HepG2 (cell line): Measurements from ENCODE around the gene STUM. TPM values are rescaled to one million over a fixed set of nuclear protein-coding genes. Genes with fewer than 3 reads are reported as not detected.

ENCODE experiments used
- ATAC-seq: fragments of 200-7000 bp; cut with Tn5 transposase; 3 replicates; pipeline ENCODE4 v1.9.1; 2020; ENCODE audit warnings: mild to moderate bottlenecking, moderate library complexity
- BruUV-seq: library from RNA; stranded (reverse); fragments of 400-500 nt; replicated peaks from 2 replicates; lab custom pipeline; 2021; lab: Mats Ljungman, UMichigan
- CTCF ChIA-PET: fragments of 300-600 bp; formaldehyde crosslinking; extraction: SDS; loops from one replicate; lab custom pipeline; 2021; ENCODE audit warnings: low total read pairs, inconsistent platforms, low intra/inter-chr PET ratio; lab: Yijun Ruan, JAX
- POLR2A ChIA-PET: fragments of 350-600 bp; sonication (Branson Sonifier 250); formaldehyde crosslinking; loops from one replicate; lab custom pipeline; 2020; ENCODE audit warnings: antibody characterized with exemption, inconsistent platforms; lab: Yijun Ruan, JAX
- DNase-seq: peaks from one replicate; pipeline ENCODE4 v3.0.0-alpha.2; 2015; ENCODE audit warnings: low spot score
- FAIRE-seq: peaks from 3 replicates; lab custom pipeline; 2011; peaks lifted over from hg19 to GRCh38; lab: Jason Lieb, UNC
- H2AFZ ChIP-seq: one replicate; pipeline ENCODE4 v1.6.1; 2011; ENCODE audit warnings: low read length, inconsistent platforms
- H3K27ac ChIP-seq: fragments of 300-600 bp; 3 replicates; pipeline ENCODE4 v1.8.0; 2011; ENCODE audit warnings: mixed run types, mild to moderate bottlenecking, mixed read lengths, low read length, inconsistent platforms; ENCODE audit not compliant: insufficient read depth; ENCODE audit errors: extremely low read length
- H3K27me3 ChIP-seq, 2 experiments: fragments of 200-600 bp in 1 of 2; 2 replicates in 1 of 2; 3 replicates in 1 of 2; pipeline versions ENCODE4 v1.6.0 to v1.8.0; 2011; ENCODE audit warnings: low read length in 2 of 2, mild to moderate bottlenecking in 2 of 2, moderate library complexity in 2 of 2, inconsistent platforms in 1 of 2; ENCODE audit not compliant: insufficient read depth in 2 of 2, control insufficient read depth in 1 of 2
- H3K36me3 ChIP-seq, 2 experiments: fragments of 200-600 bp in 1 of 2; replicated peaks in 1 of 2; 2 replicates in 1 of 2; 3 replicates in 1 of 2; pipeline versions ENCODE4 v1.5.1 to v1.8.0; 2011; ENCODE audit warnings: low read length in 2 of 2, inconsistent platforms in 1 of 2; ENCODE audit not compliant: insufficient read depth in 2 of 2, control insufficient read depth in 1 of 2
- H3K4me1 ChIP-seq: 2 replicates; pipeline ENCODE4 v1.5.1; 2012; ENCODE audit warnings: low read length, inconsistent platforms; ENCODE audit not compliant: insufficient read depth
- H3K4me2 ChIP-seq: 2 replicates; pipeline ENCODE4 v1.6.0; 2011; ENCODE audit warnings: low read depth, low read length, inconsistent platforms
- H3K4me3 ChIP-seq, 3 experiments: fragments of 200-600 bp in 1 of 3; sonication (generic), shearing (Covaris generic) in 1 of 3; replicated peaks in 1 of 3; 2 replicates each; pipeline ENCODE4 v1.5.1; 2011 to 2016; ENCODE audit warnings: low read length in 3 of 3, inconsistent platforms in 2 of 3, low read depth in 2 of 3, mild to moderate bottlenecking in 2 of 3, control low read depth in 1 of 3, mixed read lengths in 1 of 3; ENCODE audit not compliant: insufficient read depth in 1 of 3
- H3K79me2 ChIP-seq: one replicate; pipeline ENCODE4 v1.6.1; 2011; ENCODE audit warnings: low read length, inconsistent platforms; ENCODE audit not compliant: insufficient read depth
- H3K9ac ChIP-seq: 2 replicates; pipeline ENCODE4 v1.6.0; 2011; ENCODE audit warnings: mild to moderate bottlenecking, low read depth, low read length, inconsistent platforms; ENCODE audit not compliant: insufficient read depth
- H3K9me3 ChIP-seq: 2 replicates; pipeline ENCODE4 v1.5.1; 2012; ENCODE audit warnings: mild to moderate bottlenecking, low read length
- H4K20me1 ChIP-seq: 2 replicates; pipeline ENCODE4 v1.6.0; 2011; ENCODE audit warnings: inconsistent platforms, mild to moderate bottlenecking, low read length, moderate library complexity; ENCODE audit not compliant: insufficient read depth
- HOXA5 ChIP-seq: sonication (generic); formaldehyde crosslinking; IDR thresholded peaks from 2 replicates; pipeline ENCODE4 v1.4.0; 2020; ENCODE audit warnings: missing genetic modification reagents
- PHB2 ChIP-seq: fragments of 450-650 bp; IDR thresholded peaks from 2 replicates; pipeline ENCODE4 v1.6.1; 2018; ENCODE audit not compliant: partially characterized antibody
- ZFP36 ChIP-seq: fragments of 150-350 bp; IDR thresholded peaks from 2 replicates; pipeline ENCODE4 v1.6.1; 2018; ENCODE audit warnings: borderline replicate concordance, low read length, low read depth; ENCODE audit not compliant: partially characterized antibody
- ZNF230 ChIP-seq: sonication (generic); formaldehyde crosslinking; IDR thresholded peaks from 2 replicates; pipeline ENCODE4 v1.4.0; 2020; ENCODE audit warnings: mild to moderate bottlenecking, missing genetic modification reagents
- ZNF407 ChIP-seq: sonication (generic); formaldehyde crosslinking; IDR thresholded peaks from one replicate; pipeline ENCODE4 v1.5.1; 2020; ENCODE audit warnings: mild to moderate bottlenecking, missing genetic modification reagents; ENCODE audit errors: not compliant biosample characterization
- in situ Hi-C: cut with HindIII; loops from 2 replicates; pipeline ENCODE4 v1.10.0; 2017; ENCODE audit warnings: low pct_unique_long_range_greater_than_20kb; ENCODE audit not compliant: extremely low pct_ligation_motif_present
- intact Hi-C: fragments of 100-400 bp; cut with micrococcal nuclease; formaldehyde crosslinking; loops from one replicate; pipeline ENCODE4 v1.10.0; 2022; ENCODE audit not compliant: unreplicated experiment
- polyA plus RNA-seq, 8 experiments: library from polyadenylated mRNA; depleted of rRNA in 3 of 8; stranded (reverse) in 7 of 8; unstranded in 1 of 8; fragments of >200 nt; fragmentation: Illumina TruSeq in 4 of 8; extraction: Trizol in 4 of 8; gene quantifications; 2 replicates each; pipeline versions ENCODE4 v1.2.1 to v1.2.3, GENCODE V29; 2011 to 2016; ENCODE audit warnings: low read depth in 4 of 8, missing spikeins in 1 of 8, mixed read lengths in 1 of 8; ENCODE audit not compliant: insufficient read depth in 1 of 8
- total RNA-seq, 5 experiments: library from RNA; depleted of rRNA; stranded (reverse); fragments of >200 nt; fragmentation: Illumina TruSeq; extraction: Trizol; gene quantifications; 2 replicates each; pipeline ENCODE4 v1.2.3, GENCODE V29; 2016; ENCODE audit warnings: low read depth in 1 of 5

Gene STUM
- total and polyA plus RNA-seq, 2 of the 13 experiments (the other 11 are each of a cell fraction or from before 2014, with no cell fraction given) = not detected

GRCh38 chr1:226599636-226600238, 51.2 kb downstream of the STUM start:
- Histone ChIP-seq H3K9ac (no peak overlapping the region), H3K79me2 (no peaks in the 10 kb centered on the region), H4K20me1 (no peaks in the 10 kb centered on the region), H3K27me3 (peaks cover 1 to 20% of the 10 kb centered on the region in 2 experiments; a peak in 4 of 5 replicates), H3K36me3 (no peaks in the 10 kb centered on the region), H3K4me3 (no peak overlapping the region), H3K9me3 (no peaks in the 10 kb centered on the region), H2AFZ (no peak overlapping the region), H3K4me1 (peaks cover 12% of the 10 kb centered on the region), H3K4me2 (no peak overlapping the region), H3K27ac (no peak overlapping the region)
- ATAC-seq (no peak), DNase-seq (no peak), FAIRE-seq (no peak)
- in situ Hi-C loops (loop anchor here (10.0 kb wide), 1 partner anchor 175 kb away; no protein-coding TSS in a partner anchor), intact Hi-C loops (loop anchor here (10.0 kb wide), 1 partner anchor 175 kb away; no protein-coding TSS in a partner anchor)
- no TSS peak for BruUV-seq
- POLR2A ChIA-PET = no interaction called here
- CTCF ChIA-PET = no interaction called here
- TF ChIP-seq PHB2 (no peak), ZNF407 (no peak), ZFP36 (no peak), ZNF230 (no peak), HOXA5 (no peak)
